NT2/D1 (cell line): ENCODE measurements around the gene PAQR8.

Source experiments
- YY1 ChIP-seq: IDR thresholded peaks from 2 replicates; pipeline ENCODE4 v1.6.1; 2011; ENCODE audit not compliant: insufficient read length, insufficient read depth
- ZNF274 ChIP-seq: IDR thresholded peaks from 2 replicates; pipeline ENCODE4 v1.6.1; 2011; ENCODE audit warnings: mild to moderate bottlenecking, low read depth, low read length

DNA sequence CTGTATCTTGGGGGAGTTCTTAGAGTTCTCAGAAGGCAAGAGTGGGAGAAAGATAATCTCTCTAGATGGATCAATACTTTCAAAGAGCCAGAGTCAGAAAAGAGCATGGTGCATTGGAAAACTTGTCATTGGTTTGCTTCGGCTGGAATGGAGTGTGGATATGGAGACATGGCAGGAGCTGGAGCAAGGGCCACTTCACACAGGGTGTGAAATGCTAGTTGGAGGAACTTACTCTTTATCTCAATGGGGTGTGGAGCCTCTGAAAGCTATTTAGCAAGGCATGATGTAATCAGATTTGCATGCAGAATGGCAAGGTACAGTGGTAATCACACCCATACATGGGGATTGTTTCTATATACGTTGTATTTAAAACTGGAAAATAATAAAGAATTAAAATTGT, 31.5 kb upstream of the PAQR8 start:
- TF ChIP-seq YY1 (no peak), ZNF274 (no peak)
